HG02678 (cell line): ENCODE measurements around the gene SMURF1.

ENCODE experiments used
- ATAC-seq: cut with Tn5 transposase; IDR thresholded peaks from one replicate; pipeline ENCODE4 v1.9.1; 2021; ENCODE audit warnings: mild to moderate bottlenecking, moderate library complexity; ENCODE audit not compliant: unreplicated experiment

The SMURF1 gene

GRCh38 chr7:99008921-99009530, 134.9 kb downstream of the SMURF1 start:
- no peak for ATAC-seq

DNA sequence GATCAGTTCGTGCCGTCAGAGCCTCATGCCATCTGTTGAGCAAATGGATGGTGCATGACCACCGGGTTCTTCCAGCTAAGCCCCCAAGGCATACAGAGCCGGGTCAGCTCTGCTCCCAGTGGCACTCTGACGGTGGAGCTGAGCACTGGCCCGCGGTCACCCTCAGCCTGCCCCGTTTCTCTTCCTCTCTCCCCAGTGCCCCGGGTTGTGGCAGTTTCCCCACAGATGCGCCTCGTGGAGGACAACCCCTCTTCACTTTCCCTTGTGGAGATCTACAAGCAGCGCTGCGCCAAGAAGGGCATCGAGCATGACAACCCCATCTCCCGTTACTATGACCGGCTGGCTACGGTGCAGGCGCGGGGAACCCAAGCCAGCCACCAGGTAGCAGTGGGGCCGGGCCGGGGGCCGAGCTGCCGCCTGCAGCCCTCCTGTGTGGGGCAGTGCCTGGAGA, 135.7 kb downstream of the SMURF1 start:
- ATAC-seq, result no peak

GRCh38 chr7:99006739-99007424, 137.0 kb downstream of the SMURF1 start:
- no peak for ATAC-seq

DNA sequence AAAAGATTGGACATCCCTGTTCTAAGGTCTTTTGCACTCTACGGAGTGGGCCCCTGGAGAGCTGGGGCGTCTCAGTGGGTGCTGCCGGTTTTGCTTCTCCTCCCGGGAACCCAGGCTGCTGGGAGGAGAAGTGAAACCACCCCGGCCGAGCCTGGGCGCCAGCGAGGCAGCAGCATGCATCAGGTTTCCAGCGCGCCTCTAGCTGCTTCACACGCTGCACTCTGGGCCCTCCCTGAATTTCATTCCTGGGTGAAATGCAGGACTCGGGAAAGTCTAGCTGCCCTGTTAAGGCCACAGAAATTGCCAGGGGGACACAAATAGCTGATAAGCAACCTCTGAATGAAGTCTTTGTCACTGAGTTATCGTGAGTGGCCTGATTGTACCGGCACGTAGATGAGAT, 138.1 kb downstream of the SMURF1 start:
- no peak for ATAC-seq

DNA sequence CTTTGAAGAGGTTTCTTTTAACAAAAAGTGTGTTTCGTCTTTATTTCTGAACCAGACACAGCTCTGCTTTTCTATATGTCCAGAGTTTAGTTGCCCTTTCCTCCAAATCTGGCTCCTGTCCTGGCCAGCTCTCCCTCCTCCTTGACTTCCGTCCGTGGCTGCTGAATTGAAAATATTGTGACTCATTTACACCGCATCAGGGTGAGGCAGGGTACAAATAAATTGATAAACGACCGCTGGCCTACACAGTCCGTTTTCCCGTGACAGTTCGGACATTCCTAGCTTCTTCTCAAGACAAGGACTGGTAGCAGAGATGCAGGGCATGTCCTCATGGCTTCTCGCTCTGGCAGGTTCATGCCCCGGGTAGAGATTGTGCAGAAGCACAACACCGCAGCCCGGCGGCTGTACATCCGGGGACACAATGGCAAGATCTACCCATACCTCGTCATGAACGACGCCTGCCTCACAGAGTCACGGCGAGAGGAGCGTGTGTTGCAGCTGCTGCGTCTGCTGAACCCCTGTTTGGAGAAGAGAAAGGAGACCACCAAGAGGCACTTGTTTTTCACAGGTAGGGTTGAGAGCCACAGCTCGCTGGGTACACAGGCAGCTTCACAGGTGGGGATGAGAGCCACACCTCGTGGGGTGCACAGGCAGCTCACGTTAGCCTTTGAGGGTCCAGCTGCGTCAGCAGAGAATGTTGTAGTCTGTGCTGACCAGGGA, 139.0 kb downstream of the SMURF1 start:
- ATAC-seq, result no peak

DNA sequence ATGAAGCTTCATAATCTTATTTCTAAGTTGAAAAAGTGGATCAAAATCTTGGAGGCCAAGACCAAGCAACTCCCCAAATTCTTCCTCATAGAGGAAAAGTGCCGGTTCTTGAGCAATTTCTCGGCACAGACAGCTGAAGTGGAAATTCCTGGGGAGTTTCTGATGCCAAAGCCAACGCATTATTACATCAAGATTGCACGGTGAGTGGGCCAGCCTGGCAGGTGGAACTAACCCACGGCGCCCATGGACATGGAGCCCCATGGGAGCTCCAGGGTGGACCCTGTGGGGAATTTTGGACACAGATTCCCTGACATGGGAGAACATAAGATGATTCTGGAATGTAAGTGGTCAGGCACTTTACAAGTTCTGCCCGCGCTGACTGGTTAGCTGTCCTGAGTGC, 139.7 kb downstream of the SMURF1 start:
- no peak for ATAC-seq

- no peak for ATAC-seq
Measured at GRCh38 chr7:99003419-99003818, 140.5 kb downstream of the SMURF1 start.

DNA sequence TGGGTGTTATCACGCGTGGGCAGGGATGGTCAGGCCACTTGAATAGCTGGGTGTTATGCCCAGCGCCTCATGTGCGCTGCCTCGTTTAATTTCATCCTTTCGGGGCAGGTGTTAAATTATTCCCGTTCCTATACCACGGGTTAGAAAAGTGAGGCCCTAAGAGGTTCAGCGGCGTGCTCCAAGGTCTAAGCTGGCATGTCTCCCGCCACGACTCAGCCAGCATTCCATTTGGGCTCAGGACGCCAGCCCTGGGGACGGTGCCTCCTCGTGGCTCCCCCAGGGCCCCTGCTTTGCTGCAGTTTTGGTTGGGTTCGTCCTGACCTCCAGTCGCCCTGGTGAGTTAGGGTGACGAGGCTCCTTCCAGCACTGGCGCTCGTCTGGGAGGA, 141.1 kb downstream of the SMURF1 start:
- no peak for ATAC-seq

DNA sequence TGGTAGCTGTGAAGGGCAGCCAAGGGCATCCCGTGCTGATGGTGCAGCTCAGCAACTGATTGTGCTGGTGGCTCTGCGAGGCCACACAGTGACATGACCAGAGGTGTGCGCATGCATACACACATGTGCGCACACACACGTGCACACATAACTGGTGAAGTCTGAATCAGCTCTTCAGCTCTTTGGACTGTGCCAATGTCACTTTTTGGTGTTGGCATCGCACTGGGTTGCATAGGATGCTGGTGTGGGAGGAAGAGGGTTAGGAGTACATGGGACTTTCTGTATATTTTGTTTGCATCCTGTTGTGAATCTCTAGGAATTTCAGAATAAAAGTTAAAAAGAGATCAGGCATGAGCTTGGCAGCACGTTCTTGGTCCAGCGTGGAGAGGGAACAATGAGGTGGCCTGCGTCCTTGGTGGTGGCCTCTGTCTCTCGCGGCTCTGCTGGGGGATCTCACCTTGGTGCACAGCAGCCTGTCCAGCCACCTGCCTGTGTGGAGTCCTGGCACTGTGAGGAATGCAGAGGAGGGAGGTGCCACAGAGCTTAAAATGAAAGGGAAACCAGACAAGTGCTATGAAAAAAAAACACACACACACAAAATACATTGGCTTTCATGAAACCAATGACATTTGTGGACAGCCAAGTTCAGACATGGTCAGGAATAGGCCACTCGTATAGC, 141.6 kb downstream of the SMURF1 start:
- no peak for ATAC-seq

GRCh38 chr7:99001482-99002147, 142.3 kb downstream of the SMURF1 start:
- ATAC-seq, result no peak

- ATAC-seq, result no peak
Measured at GRCh38 chr7:99000904-99001465, 142.9 kb downstream of the SMURF1 start.

DNA sequence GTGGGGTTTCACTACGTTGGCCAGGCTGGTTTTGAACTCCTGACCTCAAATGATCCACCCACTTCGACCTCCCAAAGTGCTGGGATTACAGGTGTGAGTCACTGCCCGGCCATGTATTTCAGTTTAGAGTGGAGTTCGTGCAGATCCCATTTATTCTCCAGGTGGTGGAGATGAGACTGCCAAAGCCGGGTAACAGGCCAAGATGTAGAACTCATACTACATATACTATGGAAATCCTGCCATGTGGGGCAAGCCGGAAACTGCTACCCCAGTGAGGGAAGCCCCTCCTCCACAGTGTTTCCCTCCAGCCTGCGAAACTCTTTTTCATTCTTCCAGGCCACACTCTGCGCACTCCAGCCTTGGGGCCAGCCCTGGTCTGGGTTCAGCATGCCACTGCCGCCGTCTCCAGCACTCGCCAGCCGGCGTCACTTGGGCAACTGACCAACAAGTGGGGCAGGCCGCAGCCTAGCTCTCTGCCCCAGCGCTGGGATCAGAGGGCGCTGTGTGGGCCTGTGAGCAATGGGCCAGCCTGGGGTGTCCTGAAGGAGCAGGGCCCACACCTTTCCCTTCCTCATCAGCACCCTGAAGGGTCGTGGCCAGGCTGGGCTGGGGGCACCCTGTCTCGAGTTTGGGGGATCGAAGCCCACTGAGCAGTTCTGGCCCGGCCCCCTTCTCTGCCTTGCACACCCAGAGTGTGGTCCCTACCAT, 143.6 kb downstream of the SMURF1 start:
- no peak for ATAC-seq

- no peak for ATAC-seq
Measured at GRCh38 chr7:98998821-98999725, 144.8 kb downstream of the SMURF1 start.

GRCh38 chr7:98997846-98998245, 146.1 kb downstream of the SMURF1 start:
- ATAC-seq, result no peak

DNA sequence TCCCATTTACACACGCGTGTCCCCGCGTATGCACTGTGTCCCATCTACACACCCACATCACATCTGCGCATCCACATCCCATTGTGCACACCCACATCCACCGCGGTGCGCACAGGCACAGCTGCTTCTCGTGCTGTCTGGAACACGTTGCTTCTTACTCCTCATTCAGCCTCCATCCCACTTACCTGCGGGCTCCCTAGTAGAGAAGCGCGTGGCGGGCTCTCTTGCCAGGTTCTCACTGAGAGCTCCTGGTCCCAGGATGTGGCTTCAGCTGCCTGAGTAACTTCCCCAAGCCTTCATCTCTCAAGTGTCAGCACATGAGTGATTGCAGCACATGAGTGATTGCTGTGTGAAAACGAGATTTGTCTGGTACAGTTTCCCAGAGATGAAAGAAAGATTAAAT, 147.8 kb downstream of the SMURF1 start:
- no peak for ATAC-seq

DNA sequence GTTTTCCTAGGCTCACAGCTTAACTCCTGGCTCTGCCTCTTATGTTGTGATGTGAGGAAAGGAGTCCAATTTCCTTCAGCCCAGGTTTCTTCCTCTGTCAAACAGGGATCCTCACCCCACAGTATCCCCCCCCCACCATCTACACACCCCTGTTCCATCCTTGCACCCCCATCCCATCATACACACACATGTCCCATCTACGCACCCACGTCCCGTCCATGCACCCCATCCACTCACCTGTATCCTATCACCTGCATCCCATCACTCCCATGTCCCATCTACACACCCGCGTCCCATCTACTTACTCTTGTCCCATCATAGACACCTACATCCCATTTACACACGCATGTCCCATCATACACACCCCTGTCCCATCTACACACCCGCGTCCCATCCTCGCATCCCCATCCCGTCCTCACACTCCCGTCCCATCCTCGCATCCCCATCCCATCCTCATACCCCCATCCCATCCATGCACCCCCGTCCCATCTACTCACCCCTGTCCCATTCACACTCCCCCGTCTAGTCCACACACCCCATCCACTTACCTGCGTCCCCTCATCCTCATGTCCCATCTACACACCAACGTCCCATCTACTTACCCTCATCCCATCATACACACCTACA, 148.3 kb downstream of the SMURF1 start:
- ATAC-seq, result no peak

GRCh38 chr7:98995111-98995510, 148.8 kb downstream of the SMURF1 start:
- ATAC-seq, result no peak

GRCh38 chr7:98994046-98994944, 149.6 kb downstream of the SMURF1 start:
- no peak for ATAC-seq
